Fibroblast of skin of left quadriceps (primary cell): ENCODE data around the gene C1orf159.
"Not testable (repeated sequence)": the region's sequence is repeated elsewhere in the genome, so short reads cannot be mapped to it uniquely, and the experiment has no call there.

ENCODE experiments used
- DNase-seq, 2 experiments: peaks; one replicate each; pipeline ENCODE4 v3.0.0-alpha.2; 2013; ENCODE audit warnings: low read depth in 2 of 2

Gene C1orf159

DNA sequence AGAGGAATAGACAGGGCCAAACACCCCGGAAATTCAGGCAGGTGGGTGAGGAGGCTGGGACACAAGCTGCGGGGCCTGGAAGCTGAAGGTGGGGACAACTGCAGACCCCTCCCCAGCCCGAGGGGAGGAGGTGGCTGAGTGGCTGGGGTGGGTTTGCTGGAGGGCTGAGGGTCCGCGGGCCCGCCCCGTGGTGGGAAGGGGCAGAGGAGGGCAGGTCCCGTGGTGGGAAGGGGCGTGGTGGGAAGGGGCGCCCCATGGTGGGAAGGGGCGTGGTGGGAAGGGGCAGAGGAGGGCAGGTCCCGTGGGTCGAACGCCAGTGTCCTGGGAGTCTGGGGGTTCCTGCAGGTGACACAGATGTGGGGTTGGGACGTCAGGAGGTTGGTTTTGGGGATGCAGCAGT lies 33.5 kb upstream of the C1orf159 start:
- no peak for DNase-seq

DNA sequence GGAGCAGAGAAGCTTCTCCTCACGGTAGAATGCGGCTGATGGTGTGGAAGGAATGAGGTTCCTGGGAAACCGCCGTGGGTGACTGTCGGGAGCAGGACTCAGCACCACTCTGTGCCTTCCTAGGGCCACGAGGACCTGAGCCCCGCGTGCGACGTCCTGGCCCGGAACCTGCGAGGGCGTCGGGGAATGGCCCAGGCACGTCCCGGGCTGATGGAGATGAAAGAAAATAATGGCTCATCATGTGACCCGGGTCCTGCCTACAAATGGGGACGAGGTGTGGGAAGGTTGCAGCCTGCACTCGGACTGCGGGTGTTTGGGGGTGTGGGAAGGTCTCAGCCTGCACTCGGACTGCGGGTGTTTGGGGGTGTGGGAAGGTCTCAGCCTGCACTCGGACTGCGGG lies 32.7 kb upstream of the C1orf159 start:
- no peak for DNase-seq

DNA sequence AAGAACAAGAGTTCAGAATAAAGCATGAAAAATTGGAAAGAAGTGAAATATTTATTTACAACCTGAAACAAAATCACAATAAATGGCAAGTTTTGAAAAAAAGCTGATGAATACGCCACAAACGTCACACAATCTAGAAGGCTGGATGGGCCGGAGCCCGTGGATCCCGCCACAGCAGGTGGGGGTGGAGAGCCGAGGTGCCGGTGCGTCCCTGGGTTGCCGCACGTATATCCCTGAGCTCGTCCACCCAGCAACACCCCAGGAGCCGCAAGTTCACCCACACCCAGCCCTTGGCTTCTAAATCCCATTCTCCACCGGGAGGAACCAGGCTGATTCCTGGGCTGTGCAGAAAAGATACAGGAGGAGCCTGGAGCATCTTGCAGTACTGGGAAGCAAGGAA lies 32.2 kb upstream of the C1orf159 start:
- no peak for DNase-seq

DNA sequence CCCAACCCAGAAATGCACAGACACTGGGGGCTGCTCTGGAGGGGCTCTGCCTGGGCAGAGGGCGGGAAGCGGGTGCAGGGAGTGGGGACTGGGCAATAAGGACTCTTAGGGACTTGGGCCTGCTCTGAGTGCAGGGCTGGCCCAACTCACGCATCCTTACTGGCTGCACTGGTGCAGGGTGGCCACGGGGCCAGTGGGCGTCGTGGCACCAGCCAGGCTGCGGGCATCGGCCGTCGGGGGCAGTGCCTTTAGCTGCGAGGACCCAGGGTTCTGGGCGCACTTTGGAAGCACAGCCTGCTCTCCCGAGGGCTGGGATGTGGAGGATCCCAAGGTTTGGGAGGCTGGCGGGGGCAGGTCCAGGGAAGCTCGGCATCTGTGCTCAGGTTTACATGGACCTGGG lies 30.7 kb upstream of the C1orf159 start:
- DNase-seq, result no peak

DNA sequence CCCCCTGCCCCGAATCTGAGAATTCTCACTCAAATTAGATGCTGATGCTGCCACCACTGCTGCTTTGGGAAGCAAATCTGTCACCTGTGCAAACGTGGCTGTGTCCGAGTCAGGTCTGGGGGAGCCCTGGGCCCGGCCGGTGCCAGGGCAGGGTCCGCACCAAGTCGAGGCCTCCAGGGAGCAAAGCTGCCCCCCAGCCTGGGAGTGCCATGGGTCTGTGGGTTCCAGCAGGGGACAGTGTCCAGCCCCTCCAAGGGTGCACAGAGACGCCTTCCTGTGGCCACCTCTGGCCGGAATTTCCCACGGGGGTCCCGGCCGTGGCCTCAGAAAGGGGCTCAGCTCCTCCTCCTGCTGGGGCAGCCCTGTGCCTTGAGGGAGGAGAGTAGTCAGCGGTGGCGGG lies 30.1 kb upstream of the C1orf159 start:
- no peak for DNase-seq

DNA sequence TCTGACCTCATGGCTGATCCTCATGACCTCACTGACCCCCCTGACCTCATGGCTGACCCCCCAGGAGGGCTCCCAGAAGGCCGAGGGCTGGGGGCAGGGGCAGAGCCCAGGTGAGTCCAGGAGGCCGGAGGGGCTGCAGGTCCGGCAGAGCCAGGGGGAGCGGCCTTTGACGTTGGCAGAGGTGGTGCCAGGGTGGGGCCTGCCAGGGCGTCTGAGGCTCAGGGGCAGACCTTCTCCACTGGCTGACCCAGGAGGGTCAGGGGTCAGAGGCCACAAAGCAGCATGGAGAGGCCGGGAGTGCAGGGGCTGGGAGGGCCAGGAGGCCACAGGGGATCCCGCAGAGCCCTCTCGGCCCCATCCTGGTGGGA lies 29.6 kb upstream of the C1orf159 start:
- no peak for DNase-seq

DNA sequence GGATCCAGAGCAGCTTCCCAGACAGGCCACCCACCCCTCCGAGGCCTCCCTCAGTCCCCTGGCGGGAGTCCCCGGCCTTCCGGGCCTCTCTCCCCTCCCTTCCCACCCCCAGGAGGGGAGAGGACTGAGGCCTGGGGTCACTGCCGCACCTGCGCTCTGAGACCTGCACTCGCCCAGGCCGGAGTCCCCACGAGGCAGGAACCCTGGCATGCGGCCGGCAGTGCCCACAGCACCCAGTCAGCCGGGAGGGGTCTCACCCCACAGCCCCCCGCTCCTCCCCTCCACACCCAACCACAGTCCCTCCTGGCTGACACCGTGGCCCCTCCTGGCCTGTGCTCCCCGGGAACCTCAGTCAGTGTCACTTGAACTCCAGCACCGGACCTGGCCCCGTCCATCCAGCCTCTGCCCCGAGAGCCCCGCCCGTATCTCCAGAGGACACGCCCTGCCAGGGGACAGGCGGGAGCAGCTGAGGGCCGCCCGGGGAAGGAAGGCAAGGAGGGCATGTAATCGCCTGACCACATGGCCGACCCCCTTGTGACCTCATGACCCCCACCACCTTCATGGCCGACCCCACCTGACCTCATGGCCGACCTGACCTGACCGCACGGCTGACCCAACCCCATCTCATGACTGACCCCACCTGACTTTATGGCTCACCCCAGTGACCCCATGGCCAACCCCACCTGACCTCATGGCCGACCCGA lies 29.1 kb upstream of the C1orf159 start:
- no peak for DNase-seq

DNA sequence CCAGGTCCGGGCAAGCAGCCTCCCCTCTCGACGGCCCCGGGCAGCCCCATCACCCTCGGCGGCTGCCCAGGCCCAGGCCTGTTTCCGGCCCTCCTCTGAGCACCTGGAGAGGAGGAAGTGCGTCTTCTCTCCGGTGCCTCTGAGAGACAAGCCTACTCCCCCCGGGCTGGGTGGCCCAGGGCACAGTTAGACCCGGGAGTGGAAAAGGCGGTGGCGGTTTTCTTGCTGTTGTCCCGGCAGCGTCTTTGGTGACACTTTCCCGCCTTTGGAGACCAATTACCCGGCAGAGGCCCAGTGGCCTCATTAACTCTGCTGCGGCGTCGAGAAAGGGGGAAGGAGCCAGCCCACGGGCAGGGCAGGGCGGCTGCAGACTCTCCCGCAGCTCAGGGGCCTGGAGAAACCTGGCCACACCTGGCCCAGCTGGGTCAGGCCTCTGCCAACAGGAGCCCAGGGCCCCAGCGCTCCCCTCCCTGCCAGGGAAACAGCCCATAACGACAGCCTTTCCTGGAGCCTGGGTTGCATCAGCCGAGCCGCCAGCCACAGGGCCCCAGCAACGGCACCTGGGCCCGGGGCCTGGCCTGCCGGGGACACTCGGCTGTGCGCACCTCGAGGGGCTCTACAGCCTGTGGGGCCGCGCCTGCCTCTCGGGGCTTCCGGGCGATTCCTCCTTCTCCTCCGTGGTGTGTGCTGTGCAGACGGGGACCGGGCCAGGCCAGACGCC lies 28.4 kb upstream of the C1orf159 start:
- DNase-seq, result no peak

DNA sequence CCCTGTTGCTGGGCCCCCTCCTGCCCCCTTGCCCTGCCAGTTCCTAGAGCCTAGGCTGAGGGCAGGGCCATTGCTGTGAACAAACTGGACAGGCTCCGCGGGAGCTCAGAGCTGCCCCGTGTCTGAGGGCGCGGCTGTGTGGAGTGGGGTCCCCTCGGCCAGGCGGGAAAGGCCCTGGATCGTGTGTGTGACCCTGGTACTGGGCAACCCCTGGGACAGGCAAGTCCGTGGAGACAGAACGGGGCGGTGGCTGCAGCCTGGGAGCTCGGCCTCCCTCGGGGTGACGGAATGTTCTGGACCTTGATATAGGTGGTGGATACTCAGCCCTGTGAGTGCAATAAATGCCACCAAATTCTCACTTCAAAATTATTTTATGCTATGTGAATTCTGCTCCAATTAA lies 27.7 kb upstream of the C1orf159 start:
- DNase-seq, result no peak

DNA sequence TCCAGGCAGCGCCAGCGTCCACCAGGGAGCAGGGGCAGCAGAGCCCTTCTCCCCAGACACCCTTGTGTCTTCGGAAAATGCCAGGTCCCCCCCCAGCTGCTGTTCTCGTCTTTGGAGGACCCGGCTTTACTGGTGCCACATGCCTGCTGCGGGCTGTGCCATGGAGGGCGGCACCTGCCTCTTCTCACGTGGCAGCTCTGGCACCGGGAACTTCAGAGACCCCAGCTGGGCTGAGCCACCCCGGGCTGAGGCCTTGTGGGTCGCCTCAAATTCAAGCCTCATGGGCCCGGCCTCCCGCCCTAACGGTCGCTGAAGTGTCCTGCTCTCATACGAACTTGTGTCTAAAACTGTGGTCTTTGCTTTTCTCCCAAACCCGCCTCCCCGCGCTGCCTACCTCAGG lies 27.0 kb upstream of the C1orf159 start:
- no peak for DNase-seq

DNA sequence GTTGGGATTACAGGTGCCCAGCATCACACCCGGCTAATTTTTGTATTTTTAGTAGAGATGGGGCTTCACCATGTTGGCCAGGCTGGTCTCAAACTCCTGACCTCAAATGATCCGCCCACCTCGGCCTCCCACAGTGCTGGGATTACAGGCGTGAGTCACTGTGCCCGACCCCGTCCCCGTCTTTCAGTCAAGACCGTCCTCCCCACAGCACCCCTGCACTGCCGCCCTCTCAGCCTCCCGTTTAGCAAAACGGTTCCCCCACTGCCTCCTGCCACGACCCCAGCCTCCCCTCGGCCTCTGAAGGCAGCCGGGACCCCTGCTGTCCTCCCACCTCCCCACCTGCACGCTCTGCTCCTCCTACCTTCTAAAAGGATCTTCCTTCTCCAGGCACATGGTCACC lies 26.5 kb upstream of the C1orf159 start:
- DNase-seq, result not testable (repeated sequence)

DNA sequence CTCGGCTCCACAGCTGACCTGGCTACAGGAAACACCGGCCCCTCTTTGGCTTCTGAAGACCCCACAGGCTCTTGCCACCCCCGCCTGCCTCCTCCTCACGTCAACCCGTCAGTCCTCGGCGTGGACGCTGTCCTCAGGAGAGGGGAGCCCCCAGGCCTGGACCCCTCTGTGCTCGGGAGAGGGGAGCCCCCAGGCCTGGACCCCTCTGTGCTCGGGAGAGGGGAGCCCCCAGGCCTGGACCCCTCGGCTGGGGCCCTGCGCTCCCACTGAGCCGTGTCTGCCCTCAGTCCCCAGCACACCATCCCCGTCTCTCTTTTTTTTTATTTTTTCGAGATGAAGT lies 26.0 kb upstream of the C1orf159 start:
- DNase-seq, result no peak

DNA sequence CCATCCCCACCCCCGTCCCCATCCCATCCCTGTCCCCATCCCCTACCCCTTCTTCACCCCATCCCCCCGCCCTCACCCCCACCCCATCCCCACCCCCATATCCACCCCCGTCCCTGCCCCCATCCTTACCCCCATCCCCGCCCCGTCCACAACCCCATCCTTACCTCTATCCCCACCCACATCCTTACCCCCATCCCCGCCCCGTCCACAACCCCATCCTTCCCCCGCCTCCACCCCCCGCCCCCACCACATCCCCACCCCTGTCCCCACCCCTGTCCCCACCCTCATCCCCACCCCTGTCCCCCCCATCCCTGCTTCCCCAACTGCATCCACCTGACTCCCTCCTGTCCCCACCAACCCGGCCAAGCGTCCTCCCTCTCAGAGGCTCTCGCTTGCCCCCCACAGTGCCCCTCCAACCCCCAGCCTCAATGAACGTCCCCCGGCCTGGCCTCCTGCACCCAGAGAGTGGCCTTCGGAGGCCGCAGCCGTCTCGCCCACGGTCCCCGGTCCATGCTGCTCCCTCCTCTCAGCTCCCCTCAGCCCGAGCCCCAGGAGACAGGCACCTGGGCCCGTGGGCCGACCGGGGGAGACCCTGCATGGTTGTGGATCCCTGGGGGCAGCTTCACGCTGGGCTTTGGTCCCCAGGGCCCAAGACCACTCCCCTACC lies 25.5 kb upstream of the C1orf159 start:
- no peak for DNase-seq

DNA sequence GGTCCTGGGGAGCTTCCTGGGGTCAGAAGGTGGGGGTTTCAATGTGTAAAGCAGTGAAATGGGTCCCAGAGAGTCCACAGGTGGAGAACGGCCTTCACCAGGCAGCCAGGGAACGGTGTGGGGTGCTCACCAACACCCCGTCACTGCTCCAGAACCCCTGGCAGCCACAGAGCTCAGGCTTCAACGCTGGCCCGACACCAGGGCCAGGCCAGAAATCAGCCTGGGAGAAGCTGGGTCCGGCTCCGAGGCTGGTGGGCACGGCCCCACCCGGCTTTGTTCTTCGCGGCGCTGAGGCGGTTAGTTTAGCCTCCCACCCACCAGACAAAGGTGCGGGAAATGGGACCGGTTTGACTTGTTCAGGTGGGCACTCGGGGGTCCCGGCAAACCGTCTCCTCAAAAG lies 24.8 kb upstream of the C1orf159 start:
- no peak for DNase-seq

DNA sequence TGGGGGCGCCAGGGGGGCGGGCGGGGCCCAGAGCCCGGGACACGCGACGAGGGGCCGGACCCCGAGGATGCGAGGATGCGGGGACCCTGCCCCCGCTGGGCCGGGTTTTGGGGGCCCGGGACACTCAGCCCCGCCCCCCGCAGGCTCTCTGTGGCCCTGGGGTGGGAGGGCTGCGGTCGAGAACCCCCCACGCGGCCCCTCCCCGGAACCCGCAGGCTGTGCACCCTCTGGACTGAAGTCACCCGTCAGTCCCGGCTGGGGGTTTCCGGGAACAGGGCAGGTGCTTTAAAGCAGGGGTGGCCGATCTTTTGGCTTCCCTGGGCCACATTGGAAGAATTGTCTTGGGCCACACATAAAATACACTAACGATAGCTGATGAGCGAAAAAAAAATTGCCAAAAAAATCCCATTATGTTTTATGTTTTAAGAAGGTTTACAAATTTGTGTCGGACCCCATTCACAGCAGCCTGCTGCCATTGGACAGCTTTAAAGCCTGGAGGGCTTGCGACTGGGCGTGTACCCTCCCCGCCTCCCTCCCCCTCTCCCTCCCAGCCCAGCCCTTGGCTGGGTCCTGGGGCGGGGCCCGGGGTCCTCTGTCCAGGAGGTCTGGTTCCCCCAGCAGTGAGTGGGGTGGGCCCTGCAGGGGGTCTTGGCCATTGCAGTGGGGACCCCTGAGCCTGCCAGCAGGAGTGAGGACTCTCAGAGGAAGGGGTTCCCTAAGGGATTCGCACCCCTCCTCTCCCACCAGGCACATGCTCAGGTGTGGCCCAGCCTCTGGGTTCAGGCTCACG lies 21.6 kb upstream of the C1orf159 start:
- no peak for DNase-seq

DNA sequence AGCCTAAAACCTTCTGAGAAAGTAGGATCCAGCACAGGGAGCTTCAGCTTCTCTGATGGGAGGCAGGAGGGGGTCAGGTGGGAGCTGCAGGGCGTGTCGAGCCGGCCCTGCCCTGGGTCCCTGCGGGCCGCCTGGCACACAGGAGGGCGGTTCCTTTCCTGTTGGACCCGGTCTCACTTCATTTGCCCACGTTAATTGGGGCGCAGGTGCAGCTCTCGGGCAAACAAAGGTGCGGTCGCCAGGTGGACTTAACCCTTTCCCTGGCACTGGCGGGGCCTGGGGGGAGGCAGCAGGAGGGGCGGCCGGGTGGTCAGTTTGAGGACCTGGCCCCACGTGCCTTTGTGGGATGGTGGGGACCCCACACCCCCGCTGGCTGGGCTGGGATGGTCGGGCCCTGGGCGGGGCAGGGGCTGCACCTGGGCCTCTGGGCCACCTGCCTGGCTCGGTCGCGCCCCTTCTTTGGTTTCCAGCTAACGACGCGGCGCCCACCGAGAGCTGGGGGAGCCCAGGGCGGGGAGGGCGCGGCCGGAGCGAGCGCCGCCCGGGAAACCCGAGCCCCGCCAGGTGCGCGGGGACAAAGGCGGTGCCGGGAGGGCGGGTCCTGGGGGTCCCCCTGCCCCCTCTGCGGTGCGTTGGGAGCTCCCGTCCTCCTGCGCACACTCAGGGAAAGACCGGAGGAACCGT lies 20.8 kb upstream of the C1orf159 start:
- no peak for DNase-seq

DNA sequence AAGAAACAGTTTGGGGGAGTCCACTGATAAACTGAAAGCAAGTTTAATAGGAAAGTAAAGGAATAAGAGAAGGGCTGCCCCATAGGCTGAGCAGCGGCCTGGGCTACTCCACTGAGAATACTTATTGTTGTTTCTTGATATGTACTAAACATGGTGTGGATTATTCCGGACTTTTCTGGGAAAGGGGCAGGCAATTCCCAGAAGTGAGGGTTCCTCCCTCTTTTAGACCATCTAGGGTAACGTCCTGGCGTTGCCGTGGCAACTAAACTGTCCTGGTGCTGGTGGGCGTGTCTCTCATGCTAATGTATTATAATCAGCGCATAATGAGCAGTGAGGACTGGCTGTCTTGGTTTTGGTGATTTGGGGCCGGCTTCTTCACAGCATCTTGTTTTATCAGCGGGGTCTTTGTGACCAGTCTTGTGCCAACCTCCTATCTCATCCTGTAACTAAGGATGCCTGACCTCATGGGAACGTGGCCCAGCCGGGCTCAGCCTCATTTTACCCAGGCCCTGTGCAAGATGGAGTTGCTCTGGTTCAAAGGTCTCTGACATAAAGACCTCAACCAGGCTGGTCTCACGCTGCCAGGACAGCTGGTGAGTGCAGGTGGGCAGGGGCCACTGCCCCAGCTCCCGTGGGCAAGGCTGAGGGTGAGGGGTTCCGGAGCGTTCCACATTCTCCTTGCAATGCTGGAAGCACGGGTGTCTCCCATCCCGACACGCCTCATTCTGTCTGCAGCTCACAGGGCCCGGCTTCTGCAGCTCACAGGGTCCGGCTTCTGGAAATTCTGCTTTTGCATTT lies 19.6 kb upstream of the C1orf159 start:
- no peak for DNase-seq

DNA sequence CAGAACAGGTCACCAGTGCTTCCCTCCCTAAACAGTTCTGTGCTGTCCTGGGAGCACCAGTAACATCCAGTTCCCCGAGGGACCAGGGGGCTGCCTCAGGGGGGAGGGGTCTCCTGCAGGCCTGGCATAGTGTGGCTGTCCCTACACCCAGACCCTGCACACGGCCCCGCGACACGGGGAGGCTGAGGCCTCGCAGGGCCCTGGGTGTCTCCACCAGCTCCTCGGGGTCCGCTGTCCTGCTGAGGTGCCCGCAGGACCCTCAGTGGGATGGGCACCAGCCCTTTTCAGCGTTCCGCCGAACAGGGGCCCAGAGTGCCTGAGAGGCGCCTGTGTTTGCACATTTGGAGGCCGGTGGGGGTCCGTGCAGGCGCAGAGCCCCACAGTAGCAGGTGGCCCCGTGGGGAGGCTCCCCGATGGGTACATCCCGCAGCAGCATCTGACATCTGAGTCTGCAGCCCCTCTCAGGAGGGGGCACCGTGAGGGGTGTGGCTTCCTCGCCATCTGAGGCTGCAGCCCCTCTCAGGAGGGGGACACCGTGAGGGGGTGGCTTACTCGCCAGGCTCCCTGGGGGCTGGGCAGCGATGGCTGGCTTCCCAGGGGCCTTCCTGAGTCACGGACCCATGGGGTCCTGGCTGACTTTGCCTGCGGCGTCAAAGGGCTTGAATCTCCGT lies 18.5 kb upstream of the C1orf159 start:
- no peak for DNase-seq

DNA sequence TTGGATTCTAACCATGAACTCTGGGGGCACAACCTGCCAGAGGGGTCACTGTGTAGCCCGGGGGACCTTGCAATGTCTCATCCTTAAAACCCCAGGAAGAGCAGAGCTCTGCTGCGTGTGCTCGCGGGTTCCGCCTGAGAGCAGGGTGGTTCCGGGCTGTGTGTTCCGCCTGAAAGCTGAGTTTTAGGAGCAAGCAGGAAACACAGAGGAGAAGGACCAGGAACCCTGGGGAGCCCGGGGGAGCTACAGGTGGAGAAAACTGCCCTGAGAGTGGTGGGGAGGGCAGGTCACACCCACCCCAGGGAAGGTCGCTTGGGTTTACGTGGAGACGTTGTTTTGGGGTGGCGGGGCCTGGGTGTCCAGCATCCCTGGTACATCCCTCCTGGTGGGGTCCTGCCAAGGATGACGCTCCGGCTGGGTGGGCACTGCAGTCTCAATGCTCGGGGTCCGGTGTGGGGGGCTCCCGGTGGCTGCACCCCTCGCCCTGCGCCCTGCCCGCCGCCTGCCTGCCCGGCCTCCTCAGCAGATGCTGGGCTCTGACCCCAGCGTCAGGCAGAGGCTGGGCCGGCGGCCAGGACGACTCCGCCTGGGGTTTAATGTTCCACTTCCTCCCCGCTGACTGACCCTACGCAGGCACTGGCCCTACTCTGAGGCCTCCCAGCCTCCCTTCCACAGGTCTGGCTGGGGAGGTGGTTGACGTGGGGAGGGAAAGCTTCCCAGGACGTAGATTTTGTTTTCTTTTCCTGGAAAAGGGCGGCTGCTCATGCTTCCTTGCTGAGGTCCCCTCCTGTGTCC lies 17.3 kb upstream of the C1orf159 start:
- no peak for DNase-seq
